ENCODE data around the gene MAFB. TPM values are rescaled to one million over a fixed set of nuclear protein-coding genes. Genes with fewer than 3 reads are reported as not detected.

The MAFB gene
- 0.13 to 0.44 TPM (median 0.15 TPM) in 5 replicates for total RNA-seq (2022; extraction: Qiagen RNA extraction)

GRCh38 chr20:40689100-40689942, at the start of gene MAFB:
Gene MAFB (minus strand): TSS chr20:40689236. CDS start chr20:40688850, 386 bp downstream.

Data from A549 treated with Hydrocortisone at 1 μM for 4 hours (cell line).